Ovary (tissue), 9 donors: ENCODE data around the gene RPL27A. TPM values are rescaled to one million over a fixed set of nuclear protein-coding genes. Genes with fewer than 3 reads are reported as not detected.
A peak's percentile ranks its signal among the peaks of the same experiment; 100 is the strongest.

Experiments used
- DNase-seq, 5 donors: peaks; one replicate each; pipeline ENCODE4 v3.0.0-alpha.2; 2019 to 2020
- H3K27ac ChIP-seq, 2 donors: fragments of 200-600 bp; one replicate each; pipeline versions ENCODE4 v1.5.1 to v1.8.0; 2019 to 2022
- H3K27me3 ChIP-seq: fragments of 200-600 bp; one replicate; pipeline ENCODE4 v1.8.0; 2022
- H3K36me3 ChIP-seq: fragments of 200-600 bp; sonication (generic); one replicate; pipeline ENCODE4 v1.5.1; 2019
- H3K4me1 ChIP-seq: one replicate; pipeline ENCODE4 v1.8.1; 2013; ENCODE audit warnings: mild to moderate bottlenecking, moderate library complexity; ENCODE audit not compliant: insufficient read depth
- H3K4me3 ChIP-seq: fragments of 200-600 bp; sonication (generic); one replicate; pipeline ENCODE4 v1.5.1; 2017
- H3K9me3 ChIP-seq, 2 donors: fragments of 200-600 bp in 1 of 2; sonication (generic) in 1 of 2; one replicate each; pipeline versions ENCODE4 v1.5.1 to v1.8.1; 2013 to 2019; ENCODE audit warnings: mild to moderate bottlenecking in 1 of 2, moderate library complexity in 1 of 2
- CTCF ChIP-seq, 3 donors: fragments of 450-650 bp in 2 of 3; fragments of 200-600 bp in 1 of 3; IDR thresholded peaks; one replicate each; pipeline versions ENCODE4 v1.5.1 to v1.8.0; 2016 to 2022; ENCODE audit warnings: antibody characterized with exemption in 3 of 3, mild to moderate bottlenecking in 1 of 3
- EP300 ChIP-seq: sonication (generic); formaldehyde crosslinking; IDR thresholded peaks from one replicate; pipeline ENCODE4 v1.6.1; 2017; ENCODE audit warnings: antibody characterized with exemption
- POLR2A ChIP-seq: fragments of 450-650 bp; IDR thresholded peaks from one replicate; pipeline ENCODE4 v1.6.1; 2017; ENCODE audit warnings: antibody characterized with exemption, mild to moderate bottlenecking, moderate library complexity
- WGBS, 3 donors: extraction: QIAGEN DNeasy Blood & Tissue Kit in 1 of 3; methylation state at CpG; one replicate each; pipeline versions ENCODE4 v1.1.5 to v1.1.7; 2013 to 2017; 5-methylcytosine and 5-hydroxymethylcytosine counted together
- intact Hi-C, 4 donors: fragments of 100-400 bp; cut with DNase I; formaldehyde crosslinking; loops; one replicate each; pipeline versions ENCODE4 v1.11.0 to v1.15.1; 2022 to 2023
- polyA plus RNA-seq, 2 donors: library from polyadenylated mRNA; stranded (reverse); fragments of 200-250 nt in 1 of 2; fragments of 350-450 nt in 1 of 2; fragmentation: Illumina TruSeq in 1 of 2; extraction: RNeasy Lipid Tissue Mini Kit (QIAGEN cat#74804) in 1 of 2; gene quantifications; one replicate each; pipeline ENCODE4 v1.2.3, GENCODE V29; 2013 to 2014
- total RNA-seq, 7 donors: library from RNA; depleted of rRNA in 2 of 7; stranded (reverse); fragments of >200 nt in 2 of 7; fragmentation: NEBNext Ultra II Directional in 3 of 7; extraction: Animal tissue kit (Norgen Biotek cat#: 25700) in 3 of 7; gene quantifications; one replicate each; pipeline versions ENCODE4 v1.1.0 to v1.2.4, GENCODE V29; 2016 to 2023
- donor health status: DM: no; HTN: no; CAD: no; lungs with moderate emphysema.
- donor health status: DM: no; HTN: no; CAD: no.
- donor health status: Bipolar disorder and iron deficiency.
- donor health status: DM: yes; HTN: yes; CAD: no.
- donor health status: DM: no; HTN: no; CAD: no.
- donor health status: DM: yes; HTN: yes; CAD: no.

The RPL27A gene
- total and polyA plus RNA-seq, 9 donors: 986 to 6,011 (median 2,159) TPM

GRCh38 chr11:8711895-8712442 is 29.4 kb downstream of the RPL27A start:
- Histone ChIP-seq H3K4me1 (peaks cover 23% of the 10 kb centered on the region), H3K4me3 (no peak overlapping the region), H3K27me3 (no peaks in the 10 kb centered on the region), H3K36me3 (no peaks in the 10 kb centered on the region), H3K27ac (no peak overlapping the region), H3K9me3 (no peaks in the 10 kb centered on the region)
- intact Hi-C loops: loop anchor here in 1 of 4 donors (10.0 kb wide), 1 partner anchor 93 kb away; no protein-coding TSS in a partner anchor
- DNase-seq: no peak
- TF ChIP-seq EP300: no peak
- TF ChIP-seq POLR2A: no peak
- 80 to 82% (median 81%) methylated on average over 5 of the region's 5 CpGs for WGBS, 3 donors

- H3K4me3 ChIP-seq: no peak overlapping the region
- no peaks in the 10 kb centered on the region for H3K9me3 ChIP-seq
- intact Hi-C loops: loop anchor here in 1 of 4 donors (10.0 kb wide), 1 partner anchor 92 kb away; no protein-coding TSS in a partner anchor
- TF ChIP-seq EP300 (no peak), POLR2A (no peak), CTCF (IDR thresholded peaks at IDR 0.05) (no peak)
- H3K4me1 ChIP-seq: peaks cover 29% of the 10 kb centered on the region
- no peak for DNase-seq
- H3K36me3 ChIP-seq: no peaks in the 10 kb centered on the region
- no peak overlapping the region for H3K27ac ChIP-seq
- no peaks in the 10 kb centered on the region for H3K27me3 ChIP-seq
- WGBS, 3 donors: 90 to 95% (median 95%) methylated on average over 11 to 12 of the region's 12 CpGs
Measured at GRCh38 chr11:8712506-8712905, 29.9 kb downstream of the RPL27A start.

GRCh38 chr11:8713760-8714454 is 31.3 kb downstream of the RPL27A start:
- DNase-seq: no peak
- Histone ChIP-seq H3K4me3 (no peak overlapping the region), H3K27me3 (no peaks in the 10 kb centered on the region), H3K4me1 (peaks cover 32% of the 10 kb centered on the region), H3K36me3 (no peaks in the 10 kb centered on the region), H3K27ac (no peak overlapping the region), H3K9me3 (no peaks in the 10 kb centered on the region)
- 88 to 96% (median 91%) methylated on average over 8 of the region's 8 CpGs for WGBS, 3 donors
- intact Hi-C loops: loop anchor here in 1 of 4 donors (10.0 kb wide), 1 partner anchor 91 kb away; no protein-coding TSS in a partner anchor
- no peak for TF ChIP-seq POLR2A
- no peak for TF ChIP-seq EP300
- TF ChIP-seq CTCF (IDR thresholded peaks at IDR 0.05): no peak

GRCh38 chr11:8714622-8715225 is 32.1 kb downstream of the RPL27A start:
- peaks cover 37% of the 10 kb centered on the region for H3K4me1 ChIP-seq
- no peak overlapping the region for H3K4me3 ChIP-seq
- 71 to 82% (median 80%) methylated on average over 4 of the region's 4 CpGs for WGBS, 3 donors
- DNase-seq: no peak
- H3K36me3 ChIP-seq: no peaks in the 10 kb centered on the region
- no peaks in the 10 kb centered on the region for H3K27me3 ChIP-seq
- H3K9me3 ChIP-seq: no peaks in the 10 kb centered on the region
- H3K27ac ChIP-seq: peak overlapping the region in 1 of 2 donors; percentile 88
- no peak for TF ChIP-seq POLR2A
- no peak for TF ChIP-seq EP300
- no peak for TF ChIP-seq CTCF (IDR thresholded peaks at IDR 0.05)
- intact Hi-C loops: loop anchor here in 2 of 4 donors (5.0 to 10.0 kb wide), 2 partner anchors 90 to 93 kb away; no protein-coding TSS in a partner anchor
